SK-N-SH (cell line): ENCODE measurements around the gene MORF4L1. TPM values are rescaled to one million over a fixed set of nuclear protein-coding genes. Genes with fewer than 3 reads are reported as not detected.
A peak's percentile ranks its signal among the peaks of the same experiment; 100 is the strongest.

ENCODE experiments used
- CTCF ChIA-PET: fragments of 300-600, 350-600 bp; formaldehyde crosslinking; extraction: SDS; loops from one replicate; lab custom pipeline; 2021; lab: Yijun Ruan, JAX
- POLR2A ChIA-PET: fragments of 350-600 bp; sonication (Branson Sonifier 250); formaldehyde crosslinking; extraction: SDS; loops from one replicate; lab custom pipeline; 2020; ENCODE audit warnings: antibody characterized with exemption, inconsistent platforms; lab: Yijun Ruan, JAX
- DNase-seq: peaks from one replicate; pipeline ENCODE4 v3.0.0; 2012
- H2AFZ ChIP-seq: fragments of 200-600 bp; sonication (generic); 2 replicates; pipeline ENCODE4 v1.8.1; 2016; ENCODE audit warnings: antibody characterized with exemption, mild to moderate bottlenecking, low read depth
- H3F3A ChIP-seq: fragments of 200-600 bp; sonication (generic); replicated peaks from 2 replicates; pipeline ENCODE3; 2016; ENCODE audit warnings: antibody characterized with exemption, mild to moderate bottlenecking; ENCODE audit not compliant: insufficient read depth
- H3K27ac ChIP-seq, 2 experiments: fragments of 200-500 bp in 1 of 2; fragments of 200-600 bp in 1 of 2; sonication (Bioruptor generic) in 1 of 2; sonication (generic), shearing (Covaris generic) in 1 of 2; 2 replicates each; pipeline versions ENCODE4 v1.5.1 to v1.6.1; 2014 to 2016; ENCODE audit warnings: low read depth in 2 of 2, inconsistent platforms in 1 of 2, low read length in 1 of 2, mild to moderate bottlenecking in 1 of 2, mixed read lengths in 1 of 2
- H3K27me3 ChIP-seq: fragments of 200-600 bp; sonication (generic), shearing (Covaris generic); 2 replicates; pipeline ENCODE4 v1.6.1; 2016; ENCODE audit warnings: mixed run types; ENCODE audit not compliant: insufficient read depth
- H3K36me3 ChIP-seq, 2 experiments: fragments of 200-500 bp in 1 of 2; fragments of 200-600 bp in 1 of 2; sonication (Bioruptor generic) in 1 of 2; sonication (generic) in 1 of 2; replicated peaks in 1 of 2; 2 replicates each; pipeline versions ENCODE3 to v1.5.1; 2014 to 2016; ENCODE audit warnings: low read length in 1 of 2, mild to moderate bottlenecking in 1 of 2; ENCODE audit not compliant: insufficient read depth in 2 of 2, control insufficient read depth in 1 of 2
- H3K4me1 ChIP-seq, 2 experiments: fragments of 200-500 bp in 1 of 2; fragments of 200-600 bp in 1 of 2; sonication (Bioruptor generic) in 1 of 2; sonication (generic), shearing (Covaris generic) in 1 of 2; 2 replicates each; pipeline versions ENCODE4 v1.5.1 to v1.6.1; 2014 to 2016; ENCODE audit warnings: low read depth in 1 of 2, low read length in 1 of 2, mixed run types in 1 of 2; ENCODE audit not compliant: insufficient read depth in 2 of 2, control insufficient read depth in 1 of 2
- H3K4me2 ChIP-seq: fragments of 200-600 bp; sonication (generic), shearing (Covaris generic); 2 replicates; pipeline ENCODE4 v1.6.1; 2017; ENCODE audit warnings: mixed run types
- H3K4me3 ChIP-seq, 2 experiments: fragments of 200-500 bp in 1 of 2; fragments of 200-600 bp in 1 of 2; sonication (Bioruptor generic) in 1 of 2; sonication (generic), shearing (Covaris generic) in 1 of 2; 2 replicates each; pipeline versions ENCODE4 v1.5.1 to v1.8.1; 2014 to 2016; ENCODE audit warnings: low read depth in 2 of 2, inconsistent platforms in 1 of 2, low read length in 1 of 2, mild to moderate bottlenecking in 1 of 2, mixed read lengths in 1 of 2, moderate library complexity in 1 of 2
- H3K79me2 ChIP-seq: fragments of 200-600 bp; sonication (generic); 2 replicates; pipeline ENCODE4 v1.8.1; 2017; ENCODE audit warnings: mild to moderate bottlenecking; ENCODE audit not compliant: insufficient read depth
- H3K9ac ChIP-seq: fragments of 200-600 bp; sonication (generic); 2 replicates; pipeline ENCODE4 v1.6.1; 2017; ENCODE audit warnings: mixed run types
- H3K9me2 ChIP-seq: fragments of 200-600 bp; sonication (generic); 2 replicates; pipeline ENCODE4 v1.6.1; 2017; ENCODE audit warnings: mixed run types
- H3K9me3 ChIP-seq: fragments of 200-600 bp; sonication (generic); 2 replicates; pipeline ENCODE4 v1.6.1; 2017; ENCODE audit warnings: mixed run types, mild to moderate bottlenecking, moderate library complexity
- H4K20me1 ChIP-seq: fragments of 200-600 bp; sonication (generic); 2 replicates; pipeline ENCODE4 v1.6.1; 2017; ENCODE audit warnings: mild to moderate bottlenecking, mixed run types; ENCODE audit not compliant: insufficient read depth
- CHD2 ChIP-seq: fragments of 150-350 bp; IDR thresholded peaks from 2 replicates; pipeline ENCODE4 v1.6.1; 2018; ENCODE audit warnings: low read length; ENCODE audit not compliant: partially characterized antibody
- ELF1 ChIP-seq: IDR thresholded peaks from 2 replicates; pipeline ENCODE4 v1.4.0; 2012
- EP300 ChIP-seq, 2 experiments: IDR thresholded peaks; 2 replicates each; pipeline versions ENCODE4 v1.4.0 to v1.6.1; 2012; ENCODE audit warnings: borderline replicate concordance in 1 of 2, low read depth in 1 of 2, low read length in 1 of 2
- EZH2phosphoT487 ChIP-seq: fragments of 200-600 bp; sonication (generic); IDR thresholded peaks from 2 replicates; pipeline ENCODE4 v1.6.1; 2017; ENCODE audit warnings: low read depth, mixed run types, mild to moderate bottlenecking, antibody characterized with exemption, moderate library complexity, borderline replicate concordance
- FOSL2 ChIP-seq: IDR thresholded peaks from 2 replicates; pipeline ENCODE4 v1.4.0; 2012; ENCODE audit warnings: low read depth, mild to moderate bottlenecking, moderate library complexity, borderline replicate concordance
- GABPA ChIP-seq: IDR thresholded peaks from 2 replicates; pipeline ENCODE4 v1.4.0; 2012; ENCODE audit warnings: low read depth, mild to moderate bottlenecking
- GATA2 ChIP-seq: sonication (generic); formaldehyde crosslinking; IDR thresholded peaks from 2 replicates; pipeline ENCODE4 v1.5.0; 2020; ENCODE audit warnings: mild to moderate bottlenecking, missing genetic modification reagents
- MAX ChIP-seq: IDR thresholded peaks from 2 replicates; pipeline ENCODE4 v1.4.0; 2012; ENCODE audit warnings: low read depth
- MEF2A ChIP-seq: IDR thresholded peaks from 2 replicates; pipeline ENCODE4 v1.4.0; 2012; ENCODE audit warnings: low read depth, borderline replicate concordance
- MXI1 ChIP-seq: IDR thresholded peaks from 2 replicates; pipeline ENCODE4 v1.6.1; 2012; ENCODE audit warnings: mild to moderate bottlenecking, low read depth, low read length, improper control_type of control experiment
- NRF1 ChIP-seq: IDR thresholded peaks from 2 replicates; pipeline ENCODE4 v1.6.1; 2012; ENCODE audit warnings: low read depth, mild to moderate bottlenecking, low read length
- RCOR1 ChIP-seq: fragments of 150-350 bp; IDR thresholded peaks from 2 replicates; pipeline ENCODE4 v1.6.1; 2017; ENCODE audit warnings: antibody characterized with exemption, low read length
- RFX5 ChIP-seq: IDR thresholded peaks from 2 replicates; pipeline ENCODE4 v1.6.1; 2012; ENCODE audit warnings: mild to moderate bottlenecking, improper control_type of control experiment, low read length
- RXRA ChIP-seq: IDR thresholded peaks from 2 replicates; pipeline ENCODE4 v1.4.0; 2012; ENCODE audit warnings: low read depth, mild to moderate bottlenecking, borderline replicate concordance
- SIN3A ChIP-seq: IDR thresholded peaks from 2 replicates; pipeline ENCODE4 v1.6.1; 2012; ENCODE audit warnings: low read depth, mild to moderate bottlenecking, low read length, moderate library complexity, borderline replicate concordance
- SMC3 ChIP-seq: IDR thresholded peaks from 2 replicates; pipeline ENCODE4 v1.6.1; 2012; ENCODE audit warnings: low read depth, low read length, improper control_type of control experiment
- TEAD4 ChIP-seq: IDR thresholded peaks from 2 replicates; pipeline ENCODE4 v1.4.0; 2012; ENCODE audit warnings: mild to moderate bottlenecking, borderline replicate concordance; ENCODE audit not compliant: insufficient read depth
- YY1 ChIP-seq: IDR thresholded peaks from 2 replicates; pipeline ENCODE4 v1.4.0; 2012; ENCODE audit warnings: low read depth, mild to moderate bottlenecking
- ZBTB33 ChIP-seq: IDR thresholded peaks from 2 replicates; pipeline ENCODE4 v1.4.0; 2012; ENCODE audit warnings: low read depth, borderline replicate concordance
- WGBS: methylation state at CpG from one replicate; pipeline ENCODE4 v1.1.6; 2017; ENCODE audit warnings: low lambda C conversion rate; 5-methylcytosine and 5-hydroxymethylcytosine counted together
- polyA plus RNA-seq, 3 experiments: library from polyadenylated mRNA; depleted of rRNA; stranded (reverse); fragments of >200 nt; gene quantifications; 2 replicates each; pipeline ENCODE4 v1.2.3, GENCODE V29; 2012

The MORF4L1 gene
- 163 and 174 TPM in 2 replicates for polyA plus RNA-seq (2012; rRNA removed)
- 248 and 402 TPM in 2 replicates for polyA plus RNA-seq (2012; cell fraction: cytosol; rRNA removed)
- polyA plus RNA-seq (2012; cell fraction: nucleus; rRNA removed), result 56.0 and 94.9 TPM in 2 replicates

- H3K4me1 ChIP-seq, result peaks cover 3 to 7% of the 10 kb centered on the region in 2 experiments; a peak in 2 of 4 replicates
- peak; percentile 95 for DNase-seq
- peaks cover 38% of the 10 kb centered on the region for H4K20me1 ChIP-seq
- no peaks in the 10 kb centered on the region for H3K9me2 ChIP-seq
- no peaks in the 10 kb centered on the region for H3K36me3 ChIP-seq
- CTCF ChIA-PET, result interaction anchor here (0.9 to 4.7 kb wide), 8 partner anchors 10 to 312 kb away, joined by 3 to 27 read pairs (median 6); partner anchors contain the start of gene ADAMTS7
- POLR2A ChIA-PET, result interaction anchor here (0.6 kb wide), 1 partner anchor 13 kb away, joined by 3 read pairs; no protein-coding TSS in a partner anchor
- H3K27ac ChIP-seq, result peak within 1 kb of the TSS; percentile 92 to 100
- peak within 1 kb of the TSS; percentile 100 for H3K9ac ChIP-seq
- H2AFZ ChIP-seq, result peak within 1 kb of the TSS; percentile 98
- H3K4me3 ChIP-seq, result peak within 1 kb of the TSS; percentile 66 to 92
- H3K79me2 ChIP-seq, result peaks cover 45% of the 10 kb centered on the region
- WGBS, result 24% methylated on average over 31 of the region's 52 CpGs
- TF ChIP-seq RXRA (no peak), MAX (no peak), RFX5 (no peak), TEAD4 (no peak), FOSL2 (no peak), EP300 (IDR thresholded peaks at IDR 0.05; ENCODE audit: borderline replicate concordance in 1 of 2, low read depth in 1 of 2, low read length in 1 of 2) (no peak), MXI1 (no peak), ZBTB33 (no peak), GATA2 (no peak), CHD2 (peak; percentile 96), NRF1 (peak; percentile 90), SMC3 (no peak), YY1 (no peak)
- no peaks in the 10 kb centered on the region for H3K9me3 ChIP-seq
- H3K4me2 ChIP-seq, result peak within 1 kb of the TSS; percentile 85
- H3F3A ChIP-seq, result peaks cover 19% of the 10 kb centered on the region
- no peaks in the 10 kb centered on the region for H3K27me3 ChIP-seq
Observed at GRCh38 chr15:78872155-78872971, at the start of gene MORF4L1. MORF4L1 (plus strand) TSS chr15:78872890; CDS start chr15:78873018, 128 bp downstream.

GRCh38 chr15:78828920-78829319 is 43.8 kb upstream of the MORF4L1 start:
- H3K79me2 ChIP-seq, result no peaks in the 10 kb centered on the region
- no peak for TF ChIP-seq EZH2phosphoT487
- TF ChIP-seq GATA2, result no peak
- TF ChIP-seq ELF1, result no peak
- TF ChIP-seq RFX5, result no peak
- no peak for TF ChIP-seq GABPA
- TF ChIP-seq MEF2A, result no peak
- TF ChIP-seq RCOR1, result no peak
- TF ChIP-seq NRF1, result no peak
- TF ChIP-seq SIN3A, result no peak
- no peak for DNase-seq
- ChIA-PET CTCF (no interaction called here), POLR2A (no interaction called here)
- H3K9ac ChIP-seq, result no peak overlapping the region
- peaks cover 0 to 3% of the 10 kb centered on the region in 2 experiments; a peak in 1 of 4 replicates for H3K4me1 ChIP-seq
- H3F3A ChIP-seq, result no peaks in the 10 kb centered on the region
- WGBS, result 81% methylated on average over 2 of the region's 2 CpGs
- H3K27me3 ChIP-seq, result no peaks in the 10 kb centered on the region
- H3K4me3 ChIP-seq, result no peak overlapping the region
- no peak overlapping the region for H2AFZ ChIP-seq
- no peaks in the 10 kb centered on the region for H4K20me1 ChIP-seq
- no peak overlapping the region for H3K4me2 ChIP-seq
- H3K9me3 ChIP-seq, result no peaks in the 10 kb centered on the region
- no peaks in the 10 kb centered on the region for H3K9me2 ChIP-seq
- H3K36me3 ChIP-seq, result no peaks in the 10 kb centered on the region
- no peak overlapping the region for H3K27ac ChIP-seq
